B cell (primary cell): ENCODE measurements around the gene SNRNP70. TPM values are rescaled to one million over a fixed set of nuclear protein-coding genes. Genes with fewer than 3 reads are reported as not detected.

Experiments used
- ATAC-seq: fragments of 200-7000 bp; cut with Tn5 transposase; one replicate; pipeline ENCODE4 v1.10.0; 2021; ENCODE audit warnings: low read depth, mild to moderate bottlenecking, moderate number of reproducible peaks, moderate library complexity
- CTCF ChIA-PET: fragments of 350-600 bp; sonication (Branson Sonifier 250); formaldehyde crosslinking; loops from one replicate; lab custom pipeline; 2021; ENCODE audit warnings: antibody characterized with exemption, inconsistent platforms; lab: Charles Lee
- POLR2A ChIA-PET: fragments of 350-600 bp; sonication (Branson Sonifier 250); formaldehyde crosslinking; loops from one replicate; lab custom pipeline; 2021; ENCODE audit warnings: antibody characterized with exemption; lab: Charles Lee
- DNase-seq: peaks from one replicate; pipeline ENCODE4 v3.0.0; 2013
- H2AFZ ChIP-seq: 2 replicates; pipeline ENCODE4 v1.6.1; 2012; ENCODE audit warnings: mild to moderate bottlenecking, low read depth, low read length; ENCODE audit not compliant: insufficient read depth, poor library complexity, severe bottlenecking
- H3K27ac ChIP-seq, 2 donors: 1 replicate in 1 of 2; 2 replicates in 1 of 2; pipeline ENCODE4 v1.5.1; 2012 to 2013; ENCODE audit warnings: low read length in 2 of 2, mild to moderate bottlenecking in 2 of 2, moderate library complexity in 1 of 2
- H3K27me3 ChIP-seq, 4 experiments: fragments of 200-600 bp in 1 of 4; sonication (generic) in 1 of 4; replicated peaks in 1 of 4; 1 replicate in 2 of 4; 2 replicates in 2 of 4; pipeline versions ENCODE4 v1.6.1 to v1.7.0; 2013 to 2016; ENCODE audit warnings: low read length in 3 of 4, mild to moderate bottlenecking in 2 of 4, mixed read lengths in 1 of 4, moderate library complexity in 1 of 4; ENCODE audit not compliant: insufficient read depth in 4 of 4, control insufficient read depth in 3 of 4; ENCODE audit errors: control extremely low read depth in 1 of 4
- H3K36me3 ChIP-seq, 2 experiments: replicated peaks in 1 of 2; 1 replicate in 1 of 2; 2 replicates in 1 of 2; pipeline versions ENCODE4 v1.6.1 to v1.7.1; 2013; ENCODE audit warnings: low read length in 1 of 2; ENCODE audit not compliant: insufficient read depth in 2 of 2, control insufficient read depth in 1 of 2; ENCODE audit errors: control extremely low read depth in 1 of 2, extremely low read depth in 1 of 2
- H3K4me1 ChIP-seq, 2 donors: fragments of 200-600 bp in 1 of 2; sonication (generic) in 1 of 2; 1 replicate in 1 of 2; 2 replicates in 1 of 2; pipeline versions ENCODE4 v1.5.1 to v1.6.1; 2013 to 2017; ENCODE audit warnings: low read length in 2 of 2; ENCODE audit not compliant: control insufficient read depth in 2 of 2, insufficient read depth in 2 of 2
- H3K4me2 ChIP-seq: replicated peaks from 2 replicates; pipeline ENCODE3; 2012; ENCODE audit warnings: mild to moderate bottlenecking, low read depth, low read length; ENCODE audit not compliant: poor library complexity, severe bottlenecking
- H3K4me3 ChIP-seq, 5 experiments: fragments of 200-600 bp in 1 of 5; sonication (generic) in 1 of 5; 1 replicate in 3 of 5; 2 replicates in 2 of 5; pipeline versions ENCODE4 v1.5.1 to v1.7.0; 2011 to 2016; ENCODE audit warnings: low read length in 4 of 5, mild to moderate bottlenecking in 4 of 5, low read depth in 2 of 5, control low read depth in 1 of 5, moderate library complexity in 1 of 5; ENCODE audit not compliant: insufficient read depth in 1 of 5; ENCODE audit errors: control extremely low read depth in 1 of 5, extremely low read depth in 1 of 5
- H3K79me2 ChIP-seq: fragments of 200-600 bp; sonication (generic); one replicate; pipeline ENCODE4 v1.6.0; 2016; ENCODE audit warnings: low read length; ENCODE audit not compliant: control insufficient read depth, insufficient read depth
- H3K9ac ChIP-seq: fragments of 200-600 bp; sonication (generic); 2 replicates; pipeline ENCODE4 v1.6.1; 2017; ENCODE audit warnings: mild to moderate bottlenecking, low read length, moderate library complexity
- H3K9me3 ChIP-seq, 3 donors: one replicate each; pipeline versions ENCODE4 v1.6.1 to v1.7.1; 2013; ENCODE audit warnings: low read length in 2 of 3; ENCODE audit not compliant: control insufficient read depth in 2 of 3, insufficient read depth in 1 of 3; ENCODE audit errors: control extremely low read depth in 1 of 3
- H4K20me1 ChIP-seq: 2 replicates; pipeline ENCODE4 v1.6.0; 2012; ENCODE audit warnings: mild to moderate bottlenecking, low read length; ENCODE audit not compliant: insufficient read depth, control insufficient read depth, poor library complexity, severe bottlenecking
- H3K27ac Mint-ChIP-seq: one replicate; pipeline ENCODE4 v1.8.0; 2021; ENCODE audit warnings: mixed read lengths
- H3K27me3 Mint-ChIP-seq: one replicate; pipeline ENCODE4 v1.8.0; 2021; ENCODE audit warnings: mixed read lengths
- H3K4me1 Mint-ChIP-seq: one replicate; pipeline ENCODE4 v1.8.0; 2021; ENCODE audit warnings: mixed read lengths
- H3K4me3 Mint-ChIP-seq: one replicate; pipeline ENCODE4 v1.8.0; 2021; ENCODE audit warnings: mixed read lengths
- H3K9me3 Mint-ChIP-seq: one replicate; pipeline ENCODE4 v1.8.0; 2022; ENCODE audit warnings: mixed read lengths; ENCODE audit not compliant: insufficient read depth
- EZH2 ChIP-seq: IDR thresholded peaks from 2 replicates; pipeline ENCODE4 v1.6.1; 2012; ENCODE audit warnings: borderline replicate concordance, low read depth, mild to moderate bottlenecking, moderate library complexity, low read length; ENCODE audit not compliant: insufficient read depth, poor library complexity, severe bottlenecking
- WGBS: methylation state at CpG from one replicate; pipeline ENCODE4 v1.1.5; 2013; ENCODE audit warnings: missing lambda C conversion rate; ENCODE audit not compliant: insufficient coverage; 5-methylcytosine and 5-hydroxymethylcytosine counted together
- intact Hi-C: fragments of 100-400 bp; cut with micrococcal nuclease; formaldehyde crosslinking; loops from one replicate; pipeline ENCODE4 v1.10.0; 2022
- polyA plus RNA-seq: library from polyadenylated mRNA; depleted of rRNA; stranded (reverse); fragments of >200 nt; gene quantifications from 2 replicates; pipeline ENCODE4 v1.2.3, GENCODE V29; 2012
- total RNA-seq, 2 donors: library from RNA; stranded (reverse); fragments of 120-200 nt in 1 of 2; gene quantifications; 1 replicate in 1 of 2; 2 replicates in 1 of 2; pipeline versions ENCODE4 v1.2.3 to v1.2.4, GENCODE V29; 2013 to 2022
- TF ChIP-seq, protein P1 (sequence below): fragments of 200-600 bp; IDR thresholded peaks from one replicate; pipeline ENCODE4 v1.8.0; 2022; ENCODE audit warnings: antibody characterized with exemption, mild to moderate bottlenecking

Gene SNRNP70
- total and polyA plus RNA-seq, 2 donors (not counting 1 experiment from before 2014, with no cell fraction given): 598 to 954 TPM

DNA sequence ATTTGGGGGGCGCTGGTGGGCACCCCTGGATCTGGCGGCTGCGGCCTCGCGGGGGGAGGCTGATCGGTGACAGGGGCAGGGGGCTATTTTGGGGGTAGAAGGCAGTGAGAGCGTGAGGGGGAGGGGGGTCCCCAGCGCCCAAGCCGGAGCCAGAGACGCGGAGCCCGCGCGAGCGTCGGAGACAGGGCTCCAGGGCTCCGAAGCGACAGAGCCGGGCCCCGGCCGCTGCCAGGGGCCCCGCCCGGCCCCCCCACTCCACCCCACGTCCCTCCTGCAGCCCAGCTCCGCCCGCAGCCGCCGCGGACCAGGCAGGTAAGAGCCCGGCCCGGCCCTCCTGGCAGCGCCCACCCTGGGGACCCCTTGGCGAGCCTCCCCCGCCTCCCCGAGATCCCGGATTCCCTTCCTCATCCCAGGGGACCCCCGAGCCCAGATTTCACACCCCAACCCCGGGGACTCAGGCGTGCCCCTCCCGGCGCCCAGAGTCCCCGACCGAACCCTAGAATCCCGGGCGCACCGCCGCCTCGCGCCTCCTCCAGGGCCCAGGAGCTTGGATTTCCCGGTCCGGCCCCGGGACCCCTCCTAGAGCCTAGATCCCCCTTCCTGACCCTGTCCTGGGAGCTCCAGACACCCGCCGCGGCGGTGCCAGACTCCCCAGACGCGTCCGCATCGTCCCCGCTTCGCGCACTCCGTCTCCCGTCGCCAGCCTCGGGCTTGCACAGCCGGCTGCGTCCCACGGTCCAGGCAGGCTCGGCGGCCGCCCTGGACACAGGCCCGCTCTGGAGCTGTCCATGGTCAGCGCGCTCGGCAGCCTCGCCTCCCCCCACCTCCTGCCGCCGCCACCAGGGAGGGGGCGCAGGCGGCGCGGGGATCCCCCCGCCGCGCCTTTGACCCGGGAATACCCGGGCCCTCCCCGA, 34.4 kb downstream of the SNRNP70 start, which contains the start of gene PPFIA3:
TSS of gene PPFIA3 (plus strand) at position 134 of the 914 bp plus-strand sequence. CDS start 8,330 bp downstream, outside the sequence.
- Histone ChIP-seq H2AFZ (peak within 1 kb of the TSS; percentile 88), H3K9me3 (no peaks in the 10 kb centered on the region), H4K20me1 (no peaks in the 10 kb centered on the region), H3K79me2 (no peaks in the 10 kb centered on the region), H3K27ac (peak within 1 kb of the TSS; percentile 93 to 95), H3K27me3 (peaks cover 0 to 11% (median 2%) of the 10 kb centered on the region in 4 experiments), H3K4me2 (peak within 1 kb of the TSS; percentile 91), H3K36me3 (no peaks in the 10 kb centered on the region), H3K4me1 (peaks cover 19 to 29% of the 10 kb centered on the region in 2 donors), H3K9ac (peak within 1 kb of the TSS; percentile 85), H3K4me3 (peak within 1 kb of the TSS; percentile 39 to 88 (median 62))
- ATAC-seq (no peak), DNase-seq (peak; percentile 61)
- H3K4me1 Mint-ChIP-seq: peaks cover 38% of the 10 kb centered on the region
- intact Hi-C loops: loop anchor here (1.0 to 10.0 kb wide), 6 partner anchors 9 to 698 kb away; partner anchors contain the start of genes DBP, GYS1, MED25 and PRMT1
- H3K27me3 Mint-ChIP-seq: peaks cover 6% of the 10 kb centered on the region
- ChIA-PET POLR2A (interaction anchor here (0.6 to 1.5 kb wide), 3 partner anchors 8 to 605 kb away, joined by 3 to 9 read pairs (median 3); no protein-coding TSS in a partner anchor), CTCF (interaction anchor here (0.8 to 2.2 kb wide), 3 partner anchors 13 to 28 kb away, joined by 4 to 7 read pairs (median 4); no protein-coding TSS in a partner anchor)
- TF ChIP-seq, protein P1, sequence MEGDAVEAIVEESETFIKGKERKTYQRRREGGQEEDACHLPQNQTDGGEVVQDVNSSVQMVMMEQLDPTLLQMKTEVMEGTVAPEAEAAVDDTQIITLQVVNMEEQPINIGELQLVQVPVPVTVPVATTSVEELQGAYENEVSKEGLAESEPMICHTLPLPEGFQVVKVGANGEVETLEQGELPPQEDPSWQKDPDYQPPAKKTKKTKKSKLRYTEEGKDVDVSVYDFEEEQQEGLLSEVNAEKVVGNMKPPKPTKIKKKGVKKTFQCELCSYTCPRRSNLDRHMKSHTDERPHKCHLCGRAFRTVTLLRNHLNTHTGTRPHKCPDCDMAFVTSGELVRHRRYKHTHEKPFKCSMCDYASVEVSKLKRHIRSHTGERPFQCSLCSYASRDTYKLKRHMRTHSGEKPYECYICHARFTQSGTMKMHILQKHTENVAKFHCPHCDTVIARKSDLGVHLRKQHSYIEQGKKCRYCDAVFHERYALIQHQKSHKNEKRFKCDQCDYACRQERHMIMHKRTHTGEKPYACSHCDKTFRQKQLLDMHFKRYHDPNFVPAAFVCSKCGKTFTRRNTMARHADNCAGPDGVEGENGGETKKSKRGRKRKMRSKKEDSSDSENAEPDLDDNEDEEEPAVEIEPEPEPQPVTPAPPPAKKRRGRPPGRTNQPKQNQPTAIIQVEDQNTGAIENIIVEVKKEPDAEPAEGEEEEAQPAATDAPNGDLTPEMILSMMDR: no peak
- peak; percentile 74 for TF ChIP-seq EZH2
- peak within 1 kb of the TSS; percentile 90 for H3K4me3 Mint-ChIP-seq
- no peaks in the 10 kb centered on the region for H3K9me3 Mint-ChIP-seq
- H3K27ac Mint-ChIP-seq: peak within 1 kb of the TSS; percentile 93
- WGBS: under 1% methylated on average over 80 of the region's 90 CpGs
